Measurements from ENCODE around the gene EHD2. TPM values are rescaled to one million over a fixed set of nuclear protein-coding genes. Genes with fewer than 3 reads are reported as not detected.

EHD2 gene
- total and polyA plus RNA-seq, 2 experiments from 2014 or later: 0.64 to 2.1 TPM

DNA sequence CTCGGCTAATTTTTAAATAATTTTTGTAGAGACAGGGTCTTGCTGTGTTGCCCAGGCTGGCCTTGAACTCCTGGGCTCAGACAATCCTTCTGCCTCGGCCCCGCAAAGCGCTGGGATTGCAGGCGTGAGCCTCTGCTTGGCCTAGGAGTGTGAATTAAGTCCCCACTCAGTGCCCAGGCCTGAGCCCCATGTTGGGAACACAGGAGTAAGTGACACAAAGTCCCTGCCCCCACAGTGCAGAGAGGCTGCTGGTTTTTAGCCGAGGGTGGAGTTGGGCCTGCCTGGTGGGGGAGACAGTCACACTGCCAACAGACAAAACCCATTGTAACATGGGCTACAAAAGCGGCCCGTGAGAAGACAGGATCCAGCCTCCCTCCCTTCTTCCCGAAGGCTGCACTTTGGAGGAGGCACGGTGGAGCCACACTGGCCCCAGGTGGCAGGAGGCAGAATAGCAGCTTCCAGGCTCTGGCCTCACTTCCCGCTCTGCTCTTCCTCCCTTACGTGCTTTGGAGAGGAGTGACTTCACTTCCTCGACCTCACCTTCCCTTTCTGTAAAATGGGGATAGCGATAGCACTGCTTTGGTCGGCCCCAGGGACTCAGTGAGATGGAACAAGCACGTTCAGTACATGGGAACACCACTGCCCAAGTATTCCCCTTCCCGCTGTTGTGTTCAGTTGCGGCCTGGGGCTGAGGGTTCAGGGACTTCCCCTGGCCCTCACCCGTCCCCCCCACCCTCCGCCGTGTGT is 15.2 kb upstream of the EHD2 start:
- Histone ChIP-seq H3K4me1 (ENCODE audit: low read depth) (no peaks in the 10 kb centered on the region), H3K9me3 (ENCODE audit: low read depth) (no peaks in the 10 kb centered on the region), H3K4me3 (no peak overlapping the region), H3K27me3 (no peaks in the 10 kb centered on the region), H3K36me3 (peaks cover 20% of the 10 kb centered on the region), H3K27ac (peak overlapping the region; percentile 67)
- TF ChIP-seq, protein P1, sequence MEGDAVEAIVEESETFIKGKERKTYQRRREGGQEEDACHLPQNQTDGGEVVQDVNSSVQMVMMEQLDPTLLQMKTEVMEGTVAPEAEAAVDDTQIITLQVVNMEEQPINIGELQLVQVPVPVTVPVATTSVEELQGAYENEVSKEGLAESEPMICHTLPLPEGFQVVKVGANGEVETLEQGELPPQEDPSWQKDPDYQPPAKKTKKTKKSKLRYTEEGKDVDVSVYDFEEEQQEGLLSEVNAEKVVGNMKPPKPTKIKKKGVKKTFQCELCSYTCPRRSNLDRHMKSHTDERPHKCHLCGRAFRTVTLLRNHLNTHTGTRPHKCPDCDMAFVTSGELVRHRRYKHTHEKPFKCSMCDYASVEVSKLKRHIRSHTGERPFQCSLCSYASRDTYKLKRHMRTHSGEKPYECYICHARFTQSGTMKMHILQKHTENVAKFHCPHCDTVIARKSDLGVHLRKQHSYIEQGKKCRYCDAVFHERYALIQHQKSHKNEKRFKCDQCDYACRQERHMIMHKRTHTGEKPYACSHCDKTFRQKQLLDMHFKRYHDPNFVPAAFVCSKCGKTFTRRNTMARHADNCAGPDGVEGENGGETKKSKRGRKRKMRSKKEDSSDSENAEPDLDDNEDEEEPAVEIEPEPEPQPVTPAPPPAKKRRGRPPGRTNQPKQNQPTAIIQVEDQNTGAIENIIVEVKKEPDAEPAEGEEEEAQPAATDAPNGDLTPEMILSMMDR (IDR thresholded peaks at IDR 0.05; ENCODE audit: low read depth, low read length): peak; percentile 100
- DNase-seq (ENCODE audit: low read depth in 1 of 2, low spot score in 1 of 2): peak; percentile 80 to 93

DNA sequence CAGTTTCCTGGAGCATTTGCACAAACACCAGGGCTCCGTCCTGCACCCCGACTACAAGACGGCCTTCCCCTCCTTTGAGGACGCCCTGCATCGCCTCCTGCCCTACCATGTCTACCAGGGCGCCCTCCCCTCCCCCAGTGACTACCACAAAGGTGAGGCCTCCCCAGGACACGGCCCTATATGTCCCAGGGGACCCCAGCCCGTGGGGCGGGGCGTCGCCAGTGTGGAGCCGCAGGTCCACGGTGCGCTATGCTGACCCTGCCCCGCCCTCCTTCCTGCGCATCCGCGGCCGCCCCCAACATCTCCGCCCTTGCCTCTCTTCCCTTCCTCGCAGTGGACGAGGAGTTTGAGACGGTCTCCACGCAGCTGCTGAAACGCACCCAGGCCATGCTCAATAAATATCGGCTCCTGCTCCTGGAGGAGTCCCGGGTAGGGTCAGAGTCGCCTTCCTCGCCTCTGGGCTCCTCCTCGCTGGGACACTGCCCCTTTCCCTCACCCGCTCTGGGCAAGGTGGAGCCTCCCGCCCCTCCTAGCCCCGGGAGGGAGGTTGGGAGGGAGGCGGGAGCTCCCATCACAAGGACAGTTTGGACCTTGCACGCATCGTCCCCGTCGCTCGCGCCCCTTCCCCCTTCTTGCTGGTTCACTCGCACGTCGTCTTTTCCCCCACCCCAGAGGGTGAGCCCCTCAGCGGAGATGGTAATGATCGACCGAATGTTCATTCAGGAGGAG is 14.4 kb upstream of the EHD2 start:
- Histone ChIP-seq H3K4me3 (no peak overlapping the region), H3K36me3 (peaks cover 20% of the 10 kb centered on the region), H3K9me3 (ENCODE audit: low read depth) (no peaks in the 10 kb centered on the region), H3K27me3 (no peaks in the 10 kb centered on the region), H3K4me1 (ENCODE audit: low read depth) (no peaks in the 10 kb centered on the region), H3K27ac (no peak overlapping the region)
- TF ChIP-seq, protein P1 (IDR thresholded peaks at IDR 0.05; ENCODE audit: low read depth, low read length): no peak
- DNase-seq (ENCODE audit: low read depth in 1 of 2, low spot score in 1 of 2): no peak

DNA sequence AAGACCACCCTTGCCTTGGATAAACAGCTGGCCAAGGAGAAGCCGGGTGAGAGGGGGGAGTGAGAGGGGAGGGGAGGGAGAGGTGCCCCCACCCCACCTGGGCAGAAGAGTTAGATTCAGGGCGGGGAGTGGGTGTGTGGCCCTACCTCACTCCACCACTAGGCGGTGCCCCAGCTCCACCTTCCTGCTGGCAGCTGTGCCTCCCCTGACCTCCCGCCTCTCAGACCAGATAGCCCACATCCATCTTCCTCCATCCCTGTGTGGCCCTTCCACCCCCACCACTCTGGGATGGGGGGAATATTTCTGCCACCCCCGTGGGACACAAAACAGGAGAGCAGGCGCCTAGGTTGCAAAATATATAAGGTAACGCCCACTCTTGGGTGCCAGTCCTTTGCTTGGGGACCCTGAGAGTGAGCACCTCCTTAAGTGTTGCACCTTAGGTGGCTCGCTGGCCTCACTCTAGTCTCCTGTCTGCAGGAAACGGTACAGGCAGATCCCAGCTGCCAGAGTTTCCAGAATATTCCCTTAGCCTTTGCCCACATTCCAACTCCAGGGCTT is 13.8 kb upstream of the EHD2 start:
- no peak overlapping the region for H3K27ac ChIP-seq
- peaks cover 20% of the 10 kb centered on the region for H3K36me3 ChIP-seq
- no peak overlapping the region for H3K4me3 ChIP-seq
- H3K27me3 ChIP-seq: no peaks in the 10 kb centered on the region
- no peaks in the 10 kb centered on the region for H3K4me1 ChIP-seq (ENCODE audit: low read depth)
- H3K9me3 ChIP-seq (ENCODE audit: low read depth): no peaks in the 10 kb centered on the region
- peak; percentile 47 to 60 for DNase-seq (ENCODE audit: low read depth in 1 of 2, low spot score in 1 of 2)
- TF ChIP-seq, protein P1 (IDR thresholded peaks at IDR 0.05; ENCODE audit: low read depth, low read length): peak; percentile 83

DNA sequence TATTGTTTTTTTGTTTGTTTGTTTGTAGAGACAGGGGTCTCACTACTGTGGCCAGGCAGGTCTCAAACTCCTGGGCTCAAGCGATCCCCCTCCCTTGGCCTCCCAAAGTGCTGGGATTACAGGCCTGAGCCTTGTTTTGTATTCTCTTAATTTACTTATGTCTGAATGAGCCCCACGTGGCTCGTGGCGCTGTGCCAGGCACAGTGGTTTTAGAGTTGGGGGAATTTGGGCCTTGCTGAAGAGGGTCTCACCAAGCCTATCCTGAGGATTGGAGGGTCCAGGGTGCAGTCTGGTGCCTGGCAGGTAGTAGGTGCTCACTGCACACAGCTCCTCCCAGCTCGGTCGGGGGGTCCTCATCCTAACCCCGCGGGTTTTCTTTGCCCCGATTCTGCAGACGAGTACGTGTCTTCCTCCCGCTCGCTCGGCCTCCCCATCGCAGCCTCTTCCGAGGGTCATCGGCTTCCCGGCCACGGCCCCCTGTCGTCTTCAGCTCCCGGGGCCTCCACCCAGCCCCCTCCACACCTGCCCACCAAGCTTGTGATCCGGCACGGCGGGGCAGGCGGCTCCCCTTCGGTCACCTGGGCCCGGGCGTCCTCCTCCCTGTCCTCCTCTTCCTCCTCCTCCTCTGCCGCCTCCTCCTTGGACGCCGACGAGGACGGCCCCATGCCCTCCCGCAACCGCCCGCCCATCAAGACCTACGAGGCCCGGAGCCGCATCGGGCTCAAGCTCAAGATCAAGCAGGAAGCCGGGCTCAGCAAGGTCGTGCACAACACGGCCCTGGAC is 12.1 kb upstream of the EHD2 start:
- no peak overlapping the region for H3K4me3 ChIP-seq
- H3K36me3 ChIP-seq: peaks cover 20% of the 10 kb centered on the region
- no peaks in the 10 kb centered on the region for H3K27me3 ChIP-seq
- TF ChIP-seq, protein P1 (IDR thresholded peaks at IDR 0.05; ENCODE audit: low read depth, low read length): no peak
- DNase-seq (ENCODE audit: low read depth in 1 of 2, low spot score in 1 of 2): no peak
- no peak overlapping the region for H3K27ac ChIP-seq
- H3K9me3 ChIP-seq (ENCODE audit: low read depth): no peaks in the 10 kb centered on the region
- no peaks in the 10 kb centered on the region for H3K4me1 ChIP-seq (ENCODE audit: low read depth)
